Liver (tissue), 3 donors: ENCODE data around the gene CDK5R2.

ENCODE experiments used
- EGR1 ChIP-seq, 2 donors: IDR thresholded peaks; 2 replicates each; pipeline ENCODE4 v1.6.1; 2016 to 2018; ENCODE audit warnings: antibody characterized with exemption in 2 of 2, low read depth in 2 of 2
- FOXA1 ChIP-seq: IDR thresholded peaks from 2 replicates; pipeline ENCODE4 v1.6.1; 2016; ENCODE audit warnings: antibody characterized with exemption
- GABPA ChIP-seq, 2 donors: IDR thresholded peaks in 1 of 2; conservative IDR thresholded peaks in 1 of 2; 2 replicates each; pipeline ENCODE4 v1.6.1; 2016; ENCODE audit warnings: antibody characterized with exemption in 2 of 2, mild to moderate bottlenecking in 1 of 2, moderate library complexity in 1 of 2
- JUND ChIP-seq, 2 donors: IDR thresholded peaks; 2 replicates each; pipeline ENCODE4 v1.6.1; 2016; ENCODE audit warnings: antibody characterized with exemption in 2 of 2
- NR2F2 ChIP-seq: IDR thresholded peaks from 2 replicates; pipeline ENCODE4 v1.6.1; 2016; ENCODE audit warnings: antibody characterized with exemption
- RAD21 ChIP-seq, 2 donors: IDR thresholded peaks; 2 replicates each; pipeline ENCODE4 v1.6.1; 2016; ENCODE audit warnings: antibody characterized with exemption in 2 of 2, mild to moderate bottlenecking in 2 of 2
- SP1 ChIP-seq: IDR thresholded peaks from 2 replicates; pipeline ENCODE4 v1.6.1; 2018; ENCODE audit warnings: antibody characterized with exemption, mild to moderate bottlenecking
- TAF1 ChIP-seq: conservative IDR thresholded peaks from 2 replicates; pipeline ENCODE4 v1.6.1; 2016; ENCODE audit warnings: antibody characterized with exemption, mild to moderate bottlenecking
- YY1 ChIP-seq: IDR thresholded peaks from 2 replicates; pipeline ENCODE4 v1.6.1; 2016; ENCODE audit warnings: antibody characterized with exemption, mild to moderate bottlenecking
- TF ChIP-seq, protein P1 (sequence below): fragments of 150-350 bp; IDR thresholded peaks from 2 replicates; pipeline ENCODE4 v1.5.1; 2017; ENCODE audit warnings: improper control_type of control experiment, low read depth, low read length; ENCODE audit not compliant: missing input control
- TF ChIP-seq, protein P2 (sequence below): IDR thresholded peaks from 2 replicates; pipeline ENCODE4 v1.6.1; 2016; ENCODE audit warnings: antibody characterized with exemption
- TF ChIP-seq, protein P3 (sequence below): IDR thresholded peaks from 2 replicates; pipeline ENCODE4 v1.6.1; 2016; ENCODE audit warnings: antibody characterized with exemption, mild to moderate bottlenecking
- TF ChIP-seq, protein P4 (sequence below): IDR thresholded peaks from 2 replicates; pipeline ENCODE4 v1.6.1; 2016; ENCODE audit warnings: antibody characterized with exemption
- donor health status: healthy.
- donor health status: healthy.

DNA sequence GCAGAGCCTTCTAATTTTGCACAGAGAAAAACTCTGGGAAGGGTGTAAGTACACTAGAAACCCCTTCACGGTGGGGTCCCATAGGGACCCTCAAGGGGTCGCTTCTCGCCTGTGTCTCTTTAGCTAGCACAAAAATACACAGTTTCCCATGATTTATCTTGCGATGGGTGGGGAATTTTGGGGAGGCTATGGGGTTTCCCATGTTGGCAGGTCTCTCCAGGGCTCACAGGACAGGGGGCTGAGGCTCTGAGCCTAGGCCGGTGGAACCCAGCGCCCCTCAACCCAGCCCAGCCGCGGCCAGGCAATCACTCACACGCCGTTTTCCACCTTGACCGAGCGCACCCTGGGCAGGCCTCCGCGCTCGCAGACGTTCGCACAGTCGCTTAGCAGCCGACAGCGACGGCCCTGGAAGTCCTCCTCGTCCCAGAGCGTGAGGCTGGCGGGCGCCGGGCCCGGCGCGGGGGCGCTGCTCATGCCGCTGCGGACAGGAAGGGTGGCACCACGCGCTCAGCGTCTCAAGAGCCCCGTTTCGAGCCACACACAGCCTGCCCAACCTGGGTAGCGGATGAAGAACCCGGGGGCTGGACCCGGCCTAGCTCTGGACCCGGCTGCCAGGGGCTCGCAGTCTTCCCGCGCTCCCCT, 33.4 kb downstream of the CDK5R2 start:
- TF ChIP-seq, protein P1, sequence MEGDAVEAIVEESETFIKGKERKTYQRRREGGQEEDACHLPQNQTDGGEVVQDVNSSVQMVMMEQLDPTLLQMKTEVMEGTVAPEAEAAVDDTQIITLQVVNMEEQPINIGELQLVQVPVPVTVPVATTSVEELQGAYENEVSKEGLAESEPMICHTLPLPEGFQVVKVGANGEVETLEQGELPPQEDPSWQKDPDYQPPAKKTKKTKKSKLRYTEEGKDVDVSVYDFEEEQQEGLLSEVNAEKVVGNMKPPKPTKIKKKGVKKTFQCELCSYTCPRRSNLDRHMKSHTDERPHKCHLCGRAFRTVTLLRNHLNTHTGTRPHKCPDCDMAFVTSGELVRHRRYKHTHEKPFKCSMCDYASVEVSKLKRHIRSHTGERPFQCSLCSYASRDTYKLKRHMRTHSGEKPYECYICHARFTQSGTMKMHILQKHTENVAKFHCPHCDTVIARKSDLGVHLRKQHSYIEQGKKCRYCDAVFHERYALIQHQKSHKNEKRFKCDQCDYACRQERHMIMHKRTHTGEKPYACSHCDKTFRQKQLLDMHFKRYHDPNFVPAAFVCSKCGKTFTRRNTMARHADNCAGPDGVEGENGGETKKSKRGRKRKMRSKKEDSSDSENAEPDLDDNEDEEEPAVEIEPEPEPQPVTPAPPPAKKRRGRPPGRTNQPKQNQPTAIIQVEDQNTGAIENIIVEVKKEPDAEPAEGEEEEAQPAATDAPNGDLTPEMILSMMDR, result no peak
- TF ChIP-seq SP1 (no peak), NR2F2 (no peak), TAF1 (no peak), RAD21 (IDR thresholded peaks at IDR 0.05) (no peak), JUND (IDR thresholded peaks at IDR 0.05) (no peak), YY1 (no peak), EGR1 (IDR thresholded peaks at IDR 0.05; ENCODE audit: low read depth in 2 of 2) (no peak), FOXA1 (no peak), GABPA (IDR thresholded peaks at IDR 0.05 in 1 of 2, conservative IDR thresholded peaks at IDR 0.05 in 1 of 2) (no peak)
- TF ChIP-seq, protein P2, sequence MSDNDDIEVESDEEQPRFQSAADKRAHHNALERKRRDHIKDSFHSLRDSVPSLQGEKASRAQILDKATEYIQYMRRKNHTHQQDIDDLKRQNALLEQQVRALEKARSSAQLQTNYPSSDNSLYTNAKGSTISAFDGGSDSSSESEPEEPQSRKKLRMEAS, result no peak
- TF ChIP-seq, protein P3, sequence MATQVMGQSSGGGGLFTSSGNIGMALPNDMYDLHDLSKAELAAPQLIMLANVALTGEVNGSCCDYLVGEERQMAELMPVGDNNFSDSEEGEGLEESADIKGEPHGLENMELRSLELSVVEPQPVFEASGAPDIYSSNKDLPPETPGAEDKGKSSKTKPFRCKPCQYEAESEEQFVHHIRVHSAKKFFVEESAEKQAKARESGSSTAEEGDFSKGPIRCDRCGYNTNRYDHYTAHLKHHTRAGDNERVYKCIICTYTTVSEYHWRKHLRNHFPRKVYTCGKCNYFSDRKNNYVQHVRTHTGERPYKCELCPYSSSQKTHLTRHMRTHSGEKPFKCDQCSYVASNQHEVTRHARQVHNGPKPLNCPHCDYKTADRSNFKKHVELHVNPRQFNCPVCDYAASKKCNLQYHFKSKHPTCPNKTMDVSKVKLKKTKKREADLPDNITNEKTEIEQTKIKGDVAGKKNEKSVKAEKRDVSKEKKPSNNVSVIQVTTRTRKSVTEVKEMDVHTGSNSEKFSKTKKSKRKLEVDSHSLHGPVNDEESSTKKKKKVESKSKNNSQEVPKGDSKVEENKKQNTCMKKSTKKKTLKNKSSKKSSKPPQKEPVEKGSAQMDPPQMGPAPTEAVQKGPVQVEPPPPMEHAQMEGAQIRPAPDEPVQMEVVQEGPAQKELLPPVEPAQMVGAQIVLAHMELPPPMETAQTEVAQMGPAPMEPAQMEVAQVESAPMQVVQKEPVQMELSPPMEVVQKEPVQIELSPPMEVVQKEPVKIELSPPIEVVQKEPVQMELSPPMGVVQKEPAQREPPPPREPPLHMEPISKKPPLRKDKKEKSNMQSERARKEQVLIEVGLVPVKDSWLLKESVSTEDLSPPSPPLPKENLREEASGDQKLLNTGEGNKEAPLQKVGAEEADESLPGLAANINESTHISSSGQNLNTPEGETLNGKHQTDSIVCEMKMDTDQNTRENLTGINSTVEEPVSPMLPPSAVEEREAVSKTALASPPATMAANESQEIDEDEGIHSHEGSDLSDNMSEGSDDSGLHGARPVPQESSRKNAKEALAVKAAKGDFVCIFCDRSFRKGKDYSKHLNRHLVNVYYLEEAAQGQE, result no peak
- TF ChIP-seq, protein P4, sequence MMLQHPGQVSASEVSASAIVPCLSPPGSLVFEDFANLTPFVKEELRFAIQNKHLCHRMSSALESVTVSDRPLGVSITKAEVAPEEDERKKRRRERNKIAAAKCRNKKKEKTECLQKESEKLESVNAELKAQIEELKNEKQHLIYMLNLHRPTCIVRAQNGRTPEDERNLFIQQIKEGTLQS, result no peak
